GM21576 (cell line): ENCODE measurements around the gene SP110.
"Not testable (repeated sequence)": the region's sequence is repeated elsewhere in the genome, so short reads cannot be mapped to it uniquely, and the experiment has no call there.

Source experiments
- ATAC-seq: cut with Tn5 transposase; IDR thresholded peaks from one replicate; pipeline ENCODE4 v1.9.1; 2021; ENCODE audit warnings: mild to moderate bottlenecking, moderate library complexity; ENCODE audit not compliant: unreplicated experiment

The SP110 gene

DNA sequence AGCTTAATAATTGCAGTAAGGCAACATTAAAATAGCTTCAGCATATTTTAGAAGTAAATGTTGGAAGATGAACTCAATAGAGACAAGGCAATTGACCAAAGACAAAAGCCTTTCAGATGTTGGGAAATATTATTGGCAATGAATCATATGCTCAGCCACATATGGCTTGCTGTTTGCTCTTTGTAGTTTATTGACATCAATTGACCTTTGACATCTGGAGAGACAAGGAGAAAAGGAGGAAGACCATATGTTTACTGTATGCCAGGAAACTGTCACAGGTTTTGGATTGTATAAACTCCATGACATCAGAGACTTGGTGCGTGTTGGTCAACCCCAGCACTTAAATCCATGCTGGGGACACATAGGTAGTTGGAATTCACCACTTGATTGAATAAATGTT lies 90.4 kb downstream of the SP110 start:
- no peak for ATAC-seq

DNA sequence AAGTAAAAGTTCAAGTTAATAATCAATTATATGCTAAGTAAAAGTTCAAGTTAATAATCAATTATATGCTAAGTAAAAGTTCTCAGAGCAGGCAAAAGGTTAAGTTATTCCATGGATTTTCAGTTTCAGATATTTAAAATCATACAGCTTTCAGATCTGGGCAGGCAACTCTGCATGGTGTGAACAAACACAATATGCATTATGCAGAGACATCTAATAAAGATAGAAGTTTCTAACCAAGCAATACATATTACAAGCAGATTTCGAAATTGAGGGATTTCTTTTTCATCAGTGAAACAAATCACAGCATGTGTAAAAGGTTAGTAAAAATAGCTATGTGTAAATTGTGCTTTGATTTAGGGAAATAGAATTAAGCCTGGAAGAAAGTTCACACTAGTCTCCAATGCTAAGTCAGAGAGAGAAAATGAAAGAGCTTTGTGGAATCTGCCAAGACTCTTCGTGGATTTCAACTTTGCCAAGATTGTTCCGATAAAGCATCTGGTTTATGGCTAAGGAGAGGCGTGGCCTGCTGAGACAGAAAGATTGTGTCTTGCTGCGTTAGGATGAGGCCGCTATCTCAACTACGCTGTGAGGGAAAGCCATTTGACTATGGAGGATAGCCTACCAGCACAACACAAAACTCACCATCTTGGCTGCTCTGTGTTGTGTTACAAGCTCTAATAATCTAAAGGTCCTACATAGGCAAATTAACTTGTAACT lies 91.0 kb downstream of the SP110 start:
- no peak for ATAC-seq

DNA sequence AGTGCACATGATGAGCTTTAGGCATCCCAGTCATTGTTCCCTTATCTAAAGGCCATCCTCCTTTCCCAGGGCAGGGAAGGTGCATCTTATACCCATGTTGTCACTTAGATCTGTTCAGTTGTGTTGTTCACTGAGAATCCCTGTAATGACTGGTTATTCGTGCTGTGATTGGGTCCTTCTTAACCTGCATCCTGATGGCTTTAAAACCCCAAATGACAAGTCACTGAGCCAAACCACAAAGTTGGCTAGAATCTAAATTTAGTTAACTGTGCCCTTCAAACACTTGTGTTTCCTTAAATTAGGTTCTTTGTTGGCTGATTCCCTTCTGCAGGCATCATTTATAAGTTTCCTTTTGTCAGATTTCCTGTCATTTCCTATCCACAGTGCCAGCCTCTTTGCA lies 92.6 kb downstream of the SP110 start:
- no peak for ATAC-seq

DNA sequence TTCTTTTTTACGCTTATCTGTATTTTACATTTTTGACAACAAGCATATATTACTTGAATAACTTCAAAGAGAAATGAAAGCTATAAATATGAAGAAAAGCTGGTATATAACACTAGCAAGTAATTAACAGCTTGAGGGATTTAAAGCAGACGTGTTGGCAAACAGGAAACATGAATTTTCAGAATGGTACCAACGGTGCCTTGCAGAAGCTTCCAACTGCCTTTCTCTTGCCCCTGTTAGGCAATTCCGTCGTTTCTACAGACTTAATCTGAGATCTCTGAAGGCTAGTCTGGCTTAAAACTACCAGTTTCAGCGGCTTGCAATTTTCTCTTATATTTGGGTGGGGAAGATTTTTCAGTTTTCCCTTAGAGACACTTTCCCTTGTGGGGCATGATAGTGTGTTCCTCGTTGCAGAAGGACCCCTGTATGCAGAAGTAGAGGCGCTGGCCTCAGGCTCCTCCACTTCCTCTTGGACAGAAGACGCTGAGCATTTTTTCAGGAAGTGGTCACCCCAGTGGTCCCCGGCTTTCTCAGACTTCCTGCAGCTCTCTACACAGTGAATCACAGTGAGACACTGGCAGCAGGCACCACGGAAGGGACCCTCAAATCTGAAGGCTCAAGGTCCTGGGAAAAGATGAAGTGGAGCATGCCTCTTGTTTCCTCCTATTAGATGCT lies 94.9 kb downstream of the SP110 start:
- peak; percentile 58 for ATAC-seq

DNA sequence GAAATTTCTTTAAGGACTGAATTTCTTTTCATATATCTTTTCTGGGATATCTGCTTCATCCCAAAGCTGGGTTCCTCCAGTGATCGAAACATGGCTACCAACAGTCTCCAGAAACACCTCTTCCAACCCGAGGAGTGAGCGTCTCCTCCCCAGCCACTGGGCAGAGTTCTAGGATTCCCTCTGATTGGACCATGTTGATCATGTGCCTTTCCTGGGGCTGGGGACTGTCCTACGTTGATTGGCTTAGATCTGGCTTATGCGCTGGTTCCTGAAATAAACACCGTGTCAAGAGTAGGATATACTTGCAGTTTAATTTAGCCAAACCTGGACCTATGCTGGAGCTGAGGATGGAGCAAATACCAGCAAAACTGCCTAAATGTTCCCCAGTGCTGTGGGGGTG lies 95.5 kb downstream of the SP110 start:
- ATAC-seq = no peak

DNA sequence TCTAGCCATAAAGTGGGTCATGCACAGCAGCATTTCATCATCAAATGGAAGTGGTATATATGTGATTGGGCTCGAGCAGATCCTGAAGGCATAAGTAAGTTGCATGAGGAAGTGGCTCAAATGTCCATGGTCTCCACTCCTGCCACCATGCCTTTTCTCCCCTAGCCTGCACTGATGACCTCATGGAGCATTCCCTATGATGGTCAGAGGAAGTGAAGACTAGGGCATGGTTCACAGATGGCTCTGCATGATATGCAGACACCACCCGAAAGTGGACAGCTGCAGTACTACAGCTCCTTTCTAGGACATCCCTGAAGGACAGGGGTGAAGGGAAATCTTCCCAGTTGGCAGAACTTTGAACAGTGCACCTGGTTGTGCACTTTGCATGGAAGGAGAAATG lies 99.4 kb downstream of the SP110 start:
- not testable (repeated sequence) for ATAC-seq

DNA sequence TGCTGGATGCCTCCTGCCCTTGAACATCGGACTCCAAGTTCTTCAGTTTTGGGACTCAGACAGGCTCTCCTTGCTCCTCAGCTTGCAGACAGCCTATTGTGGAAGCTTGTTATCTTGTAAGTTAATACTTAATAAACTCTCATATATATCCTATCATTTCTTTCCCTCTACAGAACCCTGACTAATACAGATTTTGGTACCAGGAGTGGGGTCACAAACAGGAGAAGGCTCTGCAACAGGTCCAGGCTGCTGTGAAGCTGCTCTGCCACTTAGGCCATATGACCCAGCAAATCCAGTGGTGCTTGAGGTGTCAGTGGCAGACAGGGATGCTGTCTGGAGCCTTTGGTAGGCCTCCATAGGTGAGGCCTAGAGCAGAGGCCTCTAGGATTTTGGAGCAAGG lies 100.0 kb downstream of the SP110 start:
- ATAC-seq = not testable (repeated sequence)
